Kidney (tissue), 14 donors: ENCODE data around the gene RXRA. TPM values are rescaled to one million over a fixed set of nuclear protein-coding genes. Genes with fewer than 3 reads are reported as not detected.

Experiments used
- DNase-seq, 5 donors: peaks; one replicate each; pipeline ENCODE4 v3.0.0-alpha.2; 2013 to 2020
- FAIRE-seq: peaks from 2 replicates; lab custom pipeline; 2012; peaks lifted over from hg19 to GRCh38; lab: Jason Lieb, UNC
- H3K27ac ChIP-seq, 2 donors: one replicate each; pipeline ENCODE4 v1.7.0; 2013; ENCODE audit warnings: low read depth in 2 of 2, low read length in 2 of 2, inconsistent platforms in 1 of 2
- H3K27me3 ChIP-seq: one replicate; pipeline ENCODE4 v1.7.1; 2013; ENCODE audit warnings: low read length, inconsistent platforms; ENCODE audit not compliant: control insufficient read depth, insufficient read depth
- H3K36me3 ChIP-seq, 3 donors: one replicate each; pipeline versions ENCODE4 v1.7.0 to v1.7.1; 2013; ENCODE audit warnings: low read length in 3 of 3, control low read depth in 1 of 3, inconsistent platforms in 1 of 3; ENCODE audit not compliant: insufficient read depth in 3 of 3, control insufficient read depth in 2 of 3
- H3K4me1 ChIP-seq, 3 donors: one replicate each; pipeline versions ENCODE4 v1.7.0 to v1.7.1; 2013; ENCODE audit warnings: low read length in 3 of 3, inconsistent platforms in 1 of 3, low read depth in 1 of 3; ENCODE audit not compliant: control insufficient read depth in 2 of 3, insufficient read depth in 2 of 3
- H3K4me3 ChIP-seq, 3 donors: one replicate each; pipeline versions ENCODE4 v1.7.0 to v1.8.1; 2013; ENCODE audit warnings: low read length in 3 of 3, control low read depth in 1 of 3, inconsistent platforms in 1 of 3
- H3K9ac ChIP-seq, 3 donors: one replicate each; pipeline versions ENCODE4 v1.7.0 to v1.7.1; 2013; ENCODE audit warnings: low read length in 3 of 3, control low read depth in 1 of 3, inconsistent platforms in 1 of 3
- H3K9me3 ChIP-seq, 3 donors: one replicate each; pipeline versions ENCODE4 v1.7.0 to v1.7.1; 2013; ENCODE audit warnings: low read length in 3 of 3, control low read depth in 1 of 3, inconsistent platforms in 1 of 3; ENCODE audit not compliant: control insufficient read depth in 2 of 3, insufficient read depth in 1 of 3
- intact Hi-C: fragments of 100-400 bp; cut with DNase I; formaldehyde crosslinking; loops from one replicate; pipeline ENCODE4 v1.11.1; 2022
- polyA plus RNA-seq: library from polyadenylated mRNA; stranded (reverse); fragments of 350-450 nt; fragmentation: Illumina TruSeq; extraction: RNeasy Lipid Tissue Mini Kit (QIAGEN cat#74804); gene quantifications from one replicate; pipeline ENCODE4 v1.2.3, GENCODE V29; 2014; ENCODE audit warnings: low read depth, low replicate concordance; ENCODE audit not compliant: insufficient read depth
- total RNA-seq: library from RNA; stranded (reverse); fragmentation: NEBNext Ultra II Directional; extraction: Animal tissue kit (Norgen Biotek cat#: 25700); gene quantifications from one replicate; pipeline ENCODE4 v1.2.1, GENCODE V29; 2021
- TF ChIP-seq, protein P1 (sequence below): IDR thresholded peaks from 3 replicates; pipeline ENCODE4 v1.5.1; 2012; ENCODE audit warnings: mild to moderate bottlenecking, moderate library complexity, borderline replicate concordance; ENCODE audit not compliant: insufficient read depth; ENCODE audit errors: extremely low read depth
- donor health status: control.
- donor health status: control.
- donor health status: control.
- donor health status: control.
- donor health status: control.
- donor health status: DM: yes; HTN: yes; CAD: no.
- donor health status: Normal renal cell carcinoma (clear cell type).

The RXRA gene
- total and polyA plus RNA-seq, 2 donors from 2014 or later: 24.0 to 49.5 TPM

DNA sequence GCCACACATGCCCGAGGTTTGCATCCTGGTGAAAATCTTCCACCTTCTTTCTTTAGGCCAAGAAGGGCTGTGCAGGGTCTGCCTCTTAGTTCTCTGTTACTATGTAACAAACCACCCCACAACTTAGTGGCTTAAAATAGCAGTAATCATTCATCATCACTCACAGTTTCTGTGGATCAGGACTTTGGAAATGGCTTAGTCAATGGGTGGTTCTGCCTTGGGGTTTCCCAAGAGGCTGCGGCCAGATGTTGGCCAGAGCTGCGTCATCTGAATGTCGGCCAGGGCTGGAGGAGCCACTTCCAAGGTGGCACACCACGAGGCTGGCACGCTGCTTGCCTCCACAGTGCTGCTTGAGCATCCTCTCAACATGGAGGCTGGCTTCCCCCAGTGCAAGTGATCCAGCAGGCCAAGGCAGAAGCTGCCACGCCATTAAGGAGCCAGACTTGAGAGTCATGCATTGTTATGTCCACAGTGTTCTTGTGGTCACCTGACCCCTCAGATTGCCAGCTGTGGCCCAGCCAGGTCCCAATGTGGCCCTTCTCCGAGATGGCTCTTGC lies 135.2 kb downstream of the RXRA start:
- intact Hi-C loops: no loop called here

DNA sequence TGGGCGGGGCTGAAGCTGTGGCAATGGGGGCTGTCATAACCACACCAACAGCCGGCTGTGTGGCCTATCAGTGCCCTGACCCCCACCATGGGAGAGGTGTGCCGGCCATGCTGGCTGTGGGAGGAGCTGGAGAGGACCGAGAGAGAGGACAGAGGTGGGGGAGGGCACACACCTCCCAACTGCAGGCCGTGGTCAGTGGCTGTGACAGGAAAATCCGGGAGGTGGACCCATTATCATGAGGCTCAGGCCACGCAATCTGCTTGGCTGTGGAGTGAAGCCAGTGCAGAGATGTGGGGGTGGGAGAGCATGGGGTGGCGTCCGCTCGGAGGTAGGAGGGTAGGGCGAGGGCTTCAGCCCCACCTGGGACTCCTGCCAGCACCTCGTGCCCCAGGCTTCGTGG lies 136.1 kb downstream of the RXRA start:
- no peaks in the 10 kb centered on the region for H3K27me3 ChIP-seq
- H3K9ac ChIP-seq: no peak overlapping the region
- peak in 2 of 5 donors; percentile 54 to 59 for DNase-seq
- TF ChIP-seq, protein P1, sequence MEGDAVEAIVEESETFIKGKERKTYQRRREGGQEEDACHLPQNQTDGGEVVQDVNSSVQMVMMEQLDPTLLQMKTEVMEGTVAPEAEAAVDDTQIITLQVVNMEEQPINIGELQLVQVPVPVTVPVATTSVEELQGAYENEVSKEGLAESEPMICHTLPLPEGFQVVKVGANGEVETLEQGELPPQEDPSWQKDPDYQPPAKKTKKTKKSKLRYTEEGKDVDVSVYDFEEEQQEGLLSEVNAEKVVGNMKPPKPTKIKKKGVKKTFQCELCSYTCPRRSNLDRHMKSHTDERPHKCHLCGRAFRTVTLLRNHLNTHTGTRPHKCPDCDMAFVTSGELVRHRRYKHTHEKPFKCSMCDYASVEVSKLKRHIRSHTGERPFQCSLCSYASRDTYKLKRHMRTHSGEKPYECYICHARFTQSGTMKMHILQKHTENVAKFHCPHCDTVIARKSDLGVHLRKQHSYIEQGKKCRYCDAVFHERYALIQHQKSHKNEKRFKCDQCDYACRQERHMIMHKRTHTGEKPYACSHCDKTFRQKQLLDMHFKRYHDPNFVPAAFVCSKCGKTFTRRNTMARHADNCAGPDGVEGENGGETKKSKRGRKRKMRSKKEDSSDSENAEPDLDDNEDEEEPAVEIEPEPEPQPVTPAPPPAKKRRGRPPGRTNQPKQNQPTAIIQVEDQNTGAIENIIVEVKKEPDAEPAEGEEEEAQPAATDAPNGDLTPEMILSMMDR: no peak
- intact Hi-C loops: no loop called here
- H3K4me1 ChIP-seq: no peaks in the 10 kb centered on the region
- H3K27ac ChIP-seq: no peak overlapping the region
- no peaks in the 10 kb centered on the region for H3K36me3 ChIP-seq
- no peak for FAIRE-seq
- H3K4me3 ChIP-seq: no peak overlapping the region
- H3K9me3 ChIP-seq: no peaks in the 10 kb centered on the region

More for the DNA sequence above, 135.2 kb downstream of the RXRA start:
- H3K27me3 ChIP-seq: no peaks in the 10 kb centered on the region
- no peak for DNase-seq
- no peaks in the 10 kb centered on the region for H3K36me3 ChIP-seq
- H3K4me1 ChIP-seq: peaks cover 0 to 6% (median 0%) of the 10 kb centered on the region in 3 donors
- H3K9ac ChIP-seq: no peak overlapping the region
- TF ChIP-seq, protein P1: no peak
- H3K4me3 ChIP-seq: no peak overlapping the region
- no peaks in the 10 kb centered on the region for H3K9me3 ChIP-seq
- H3K27ac ChIP-seq: no peak overlapping the region
- no peak for FAIRE-seq

DNA sequence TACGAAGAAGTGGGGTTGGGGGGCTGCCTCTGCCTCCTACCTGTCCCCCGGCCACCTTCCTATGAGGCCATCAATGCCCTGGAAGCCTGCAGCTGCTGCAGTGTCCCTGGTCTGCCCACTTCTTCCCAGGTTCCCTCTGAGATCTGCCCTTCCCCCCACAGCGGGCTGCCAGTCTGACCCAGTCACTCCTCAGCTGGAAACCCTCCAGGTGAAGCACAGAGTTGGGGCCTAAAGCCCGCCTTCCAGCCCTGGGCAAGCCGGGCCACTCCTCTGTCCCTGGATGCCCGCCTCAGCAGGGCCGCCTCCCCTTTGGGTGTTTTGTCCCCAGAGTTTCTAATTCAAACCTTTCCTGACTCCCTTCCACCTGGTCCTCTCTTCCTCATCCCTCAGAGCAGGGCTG lies 137.0 kb downstream of the RXRA start:
- H3K27me3 ChIP-seq: no peaks in the 10 kb centered on the region
- H3K4me1 ChIP-seq: no peaks in the 10 kb centered on the region
- H3K27ac ChIP-seq: no peak overlapping the region
- no peaks in the 10 kb centered on the region for H3K9me3 ChIP-seq
- no peak overlapping the region for H3K4me3 ChIP-seq
- H3K9ac ChIP-seq: no peak overlapping the region
- H3K36me3 ChIP-seq: no peaks in the 10 kb centered on the region
- DNase-seq: no peak
- no peak for FAIRE-seq
- TF ChIP-seq, protein P1: no peak
- intact Hi-C loops: no loop called here
